HPDE6-E6E7 (cell line): Measurements from ENCODE around the gene FCN1.

Source experiments
- DNase-seq: peaks from one replicate; pipeline ENCODE4 v3.0.0; 2011; ENCODE audit warnings: missing footprints; ENCODE audit errors: extremely low spot score

Gene FCN1

DNA sequence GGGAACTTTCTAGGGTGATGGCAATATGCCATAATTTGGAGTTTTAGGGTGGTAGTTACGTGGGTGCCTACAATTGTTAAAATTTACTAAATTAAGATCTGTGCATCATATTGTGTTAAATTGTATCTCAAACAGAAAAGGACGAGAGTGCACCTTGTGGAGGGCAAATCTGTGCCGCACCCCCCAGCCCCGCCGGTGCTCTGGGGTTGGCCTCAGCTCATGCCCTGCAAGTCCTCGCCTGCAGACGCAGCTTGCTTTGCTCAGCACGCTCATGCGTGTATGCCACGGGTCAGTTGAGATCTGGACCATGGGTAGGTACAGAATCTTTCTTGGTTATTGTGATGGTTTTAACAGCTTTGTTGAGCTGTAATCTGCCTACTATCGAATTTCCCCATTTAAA is 33.7 kb upstream of the FCN1 start:
- no peak for DNase-seq

- DNase-seq = no peak
These were observed 32.9 kb upstream of the FCN1 start for GRCh38 chr9:134950386-134951210.

DNA sequence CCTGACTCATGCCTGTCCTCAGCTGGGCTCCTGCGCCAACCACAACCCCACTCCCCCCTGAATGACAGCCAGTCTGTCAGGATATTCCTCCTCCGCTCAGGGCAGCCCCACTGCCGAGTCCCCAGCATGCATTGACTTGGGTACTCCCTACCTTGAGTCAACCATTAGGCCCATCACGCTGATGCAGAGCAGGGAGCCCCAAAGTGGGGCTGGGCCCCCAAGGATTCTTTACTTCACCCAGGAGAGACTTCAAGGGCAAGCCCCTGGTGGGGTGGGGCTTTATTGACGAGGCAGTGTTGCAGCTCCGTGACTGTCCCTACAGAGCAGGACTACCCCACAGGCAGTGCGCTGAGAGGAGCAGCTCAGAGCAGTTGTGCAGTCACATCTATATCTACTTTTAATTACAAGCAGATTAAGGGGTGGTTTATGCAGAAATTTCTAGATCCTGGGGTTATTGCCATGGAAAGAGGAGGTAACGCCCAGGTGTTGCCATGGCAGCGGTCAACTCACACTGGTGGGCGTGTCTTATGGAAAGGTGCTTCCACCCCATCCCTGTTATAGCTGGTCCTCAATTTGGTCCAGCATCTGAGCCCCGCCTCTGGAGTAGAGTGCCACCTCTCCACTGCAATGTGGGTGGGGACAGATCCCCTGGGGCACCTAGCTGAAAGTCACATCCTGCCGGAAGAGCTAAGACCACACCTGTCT is 32.1 kb upstream of the FCN1 start:
- DNase-seq = no peak

DNA sequence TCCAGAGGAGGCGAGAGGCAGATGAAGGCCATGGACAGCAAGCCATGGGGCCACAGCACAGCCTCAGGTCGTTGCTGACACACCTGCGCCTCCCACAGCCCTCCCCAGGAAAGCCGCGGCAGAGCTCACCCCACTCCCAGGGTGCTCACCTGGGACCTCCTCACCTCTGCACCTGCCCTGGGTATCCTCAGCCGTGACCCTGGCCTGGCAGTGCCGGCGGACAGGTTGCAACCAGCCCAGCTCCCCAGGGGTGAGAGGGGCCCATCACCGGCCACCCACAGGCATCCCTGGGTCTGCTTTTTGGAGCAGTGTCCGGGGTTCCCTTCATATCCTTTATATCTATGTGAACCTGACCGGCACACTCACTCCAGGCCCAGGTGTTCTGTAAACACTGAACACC is 30.4 kb upstream of the FCN1 start:
- no peak for DNase-seq

DNA sequence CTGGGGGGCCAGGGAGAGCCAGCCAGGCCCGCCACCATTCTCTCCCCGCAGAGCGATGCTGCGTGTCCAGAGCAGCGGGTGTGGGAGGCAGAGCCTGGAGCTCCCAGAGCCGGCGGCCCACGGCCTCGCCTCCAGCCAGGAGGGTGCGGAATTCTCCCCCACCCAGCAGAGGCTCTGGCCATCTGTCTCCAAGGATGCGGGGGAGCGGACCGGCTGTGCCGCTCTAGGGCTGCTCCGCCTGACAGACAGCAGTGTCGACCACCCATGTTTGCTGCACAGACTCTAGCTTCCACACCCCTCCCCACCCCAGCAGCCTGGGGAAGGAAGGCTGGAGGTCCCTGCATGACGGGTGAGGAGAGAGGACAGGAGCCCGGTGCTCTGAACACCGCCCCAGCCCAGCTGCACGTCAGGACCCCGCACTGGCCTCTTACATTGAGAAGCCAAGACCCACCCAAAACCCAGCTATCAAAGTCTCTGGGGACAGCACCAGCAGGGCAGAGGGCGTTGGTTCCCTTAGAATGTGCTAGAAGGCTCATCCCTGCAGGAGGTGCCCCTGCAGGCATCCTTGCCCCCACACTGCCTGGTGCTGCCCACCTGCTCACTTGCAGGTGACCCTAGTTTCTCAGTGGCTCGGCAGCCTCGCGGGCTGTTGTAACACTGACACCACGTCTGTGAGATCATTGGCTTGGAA is 29.7 kb upstream of the FCN1 start:
- no peak for DNase-seq

- DNase-seq = no peak
These were observed 29.0 kb upstream of the FCN1 start for GRCh38 chr9:134946663-134947062.

DNA sequence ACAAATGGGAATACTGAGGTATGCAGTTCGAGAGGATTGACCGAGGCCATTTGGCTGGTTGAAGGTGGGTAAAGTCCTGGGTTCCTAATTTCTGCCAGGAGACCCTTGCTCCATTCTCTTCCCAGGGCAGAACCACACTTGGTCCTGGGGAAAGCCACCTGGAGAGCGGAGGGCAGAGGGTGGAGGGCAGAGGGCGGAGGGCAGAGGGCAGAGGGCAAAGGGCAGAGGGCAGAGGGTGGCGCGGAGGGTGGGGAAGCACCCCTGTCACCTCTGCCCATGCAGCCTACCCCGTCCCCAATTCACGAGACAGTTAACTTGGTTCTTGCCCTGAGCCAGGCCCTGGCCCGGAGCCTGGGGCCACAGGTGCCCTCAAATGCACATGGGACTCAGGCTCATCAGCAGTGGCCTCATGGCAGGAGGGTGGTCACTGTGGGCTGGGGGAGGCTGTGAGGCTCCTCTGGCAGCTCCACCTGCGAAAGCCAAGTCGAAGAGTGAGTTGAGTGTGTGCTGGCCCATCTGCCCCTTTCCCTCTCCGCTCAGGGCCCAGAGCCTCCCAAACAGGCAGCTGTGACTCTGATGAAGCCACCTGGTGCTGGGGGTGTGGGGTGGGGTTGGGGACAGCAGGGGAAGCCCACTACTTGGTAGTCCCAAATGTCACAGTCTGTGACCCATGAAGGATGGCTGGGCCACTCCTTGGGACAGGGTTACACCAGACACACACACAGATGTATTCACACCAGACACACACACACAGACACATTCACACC is 28.0 kb upstream of the FCN1 start:
- no peak for DNase-seq

GRCh38 chr9:134944916-134945315 is 27.2 kb upstream of the FCN1 start:
- DNase-seq = no peak

GRCh38 chr9:134944351-134944802 is 26.7 kb upstream of the FCN1 start:
- DNase-seq = no peak

GRCh38 chr9:134943836-134944235 is 26.1 kb upstream of the FCN1 start:
- no peak for DNase-seq

DNA sequence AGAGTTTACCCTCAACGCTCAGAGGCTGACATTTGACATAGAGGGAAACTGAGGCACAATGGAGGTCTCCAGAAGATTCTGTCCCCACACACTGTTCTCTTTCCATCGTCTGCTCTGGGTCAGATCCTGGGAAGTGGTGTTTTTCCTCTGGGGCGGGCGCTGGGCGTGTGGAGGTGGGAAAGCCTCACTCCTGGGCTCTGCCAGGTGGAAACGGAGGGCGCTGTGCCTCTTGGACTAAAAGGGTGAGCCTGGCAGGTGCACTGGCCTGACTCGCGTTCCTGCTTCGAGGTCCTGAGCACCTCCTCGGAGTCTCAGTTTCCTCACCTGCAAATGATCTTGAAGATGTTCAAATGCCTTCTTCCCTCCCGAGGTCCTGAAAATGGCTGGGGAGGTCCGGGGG is 25.7 kb upstream of the FCN1 start:
- no peak for DNase-seq

DNA sequence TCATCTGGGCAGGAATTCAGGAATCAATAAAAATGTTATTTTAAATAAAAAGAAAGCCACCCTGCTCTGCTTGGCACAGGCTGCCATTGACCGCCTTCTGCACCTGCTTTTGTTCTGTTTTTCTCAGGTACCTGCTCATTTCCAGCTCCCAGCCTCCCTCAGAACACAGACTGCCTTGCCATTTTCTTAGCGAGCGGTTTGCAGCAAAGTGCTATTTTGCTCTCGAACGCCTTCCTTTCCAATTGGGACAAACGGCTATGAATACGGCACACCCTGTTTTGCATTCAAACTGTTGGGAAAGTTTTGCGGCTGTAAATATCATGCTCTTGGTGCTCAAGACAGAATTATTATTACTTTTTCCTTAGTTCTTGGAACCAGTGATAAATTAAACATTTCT is 25.1 kb upstream of the FCN1 start:
- DNase-seq = no peak

GRCh38 chr9:134942011-134942787 is 24.5 kb upstream of the FCN1 start:
- no peak for DNase-seq

- DNase-seq = no peak
These were observed 22.8 kb upstream of the FCN1 start for GRCh38 chr9:134940236-134941208.

DNA sequence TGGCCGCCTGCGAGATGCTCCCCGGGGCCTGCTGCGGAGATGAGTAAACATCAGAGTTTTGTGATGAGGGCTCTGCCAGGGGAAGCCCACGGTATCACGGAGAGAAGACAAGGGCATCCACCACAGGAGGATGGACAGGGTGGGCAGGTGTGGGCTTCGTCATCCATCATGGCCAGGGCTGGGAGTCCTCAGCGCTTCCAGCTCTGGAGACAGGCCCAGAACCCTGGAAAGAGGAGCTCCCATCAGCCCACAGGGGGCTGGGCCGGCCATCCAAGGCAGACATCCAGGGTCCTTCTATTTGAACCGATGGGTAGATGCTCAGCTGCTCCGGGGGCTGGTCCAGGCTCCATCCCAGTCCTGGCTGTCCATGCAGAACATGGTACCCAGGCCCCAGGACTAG is 22.1 kb upstream of the FCN1 start:
- no peak for DNase-seq

DNA sequence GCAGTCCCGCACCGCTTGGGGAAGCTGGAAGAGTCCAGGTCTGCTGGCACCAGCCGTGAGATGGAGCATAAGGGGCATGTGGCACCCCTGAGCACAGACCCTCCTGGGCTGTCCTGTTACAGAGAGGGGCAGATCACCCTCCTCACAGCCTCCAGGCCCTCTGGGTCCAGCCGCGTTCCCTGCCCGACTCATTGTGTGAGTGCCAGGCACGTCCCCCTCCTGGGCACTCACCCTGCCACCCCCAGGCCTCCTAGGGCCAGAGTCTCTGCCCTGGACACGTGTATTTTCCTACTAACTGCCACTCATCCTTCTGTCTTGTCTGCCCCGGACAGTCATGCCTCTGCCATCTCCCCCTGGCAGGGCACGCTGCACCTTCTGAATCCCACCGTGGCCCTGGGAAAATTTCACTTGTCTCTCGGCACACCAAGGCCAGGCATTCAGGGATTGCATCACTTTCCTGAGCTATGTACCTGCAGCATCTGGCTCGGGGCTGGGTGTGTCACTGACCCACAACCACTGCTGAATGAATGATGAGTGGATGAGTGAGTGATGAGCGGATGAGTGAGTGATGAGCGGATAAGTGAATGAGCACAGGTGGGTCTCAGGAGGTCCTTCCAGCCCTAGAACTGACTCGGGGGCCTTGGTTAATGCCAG is 21.5 kb upstream of the FCN1 start:
- DNase-seq = no peak

GRCh38 chr9:134938346-134939079 is 20.8 kb upstream of the FCN1 start:
- no peak for DNase-seq

DNA sequence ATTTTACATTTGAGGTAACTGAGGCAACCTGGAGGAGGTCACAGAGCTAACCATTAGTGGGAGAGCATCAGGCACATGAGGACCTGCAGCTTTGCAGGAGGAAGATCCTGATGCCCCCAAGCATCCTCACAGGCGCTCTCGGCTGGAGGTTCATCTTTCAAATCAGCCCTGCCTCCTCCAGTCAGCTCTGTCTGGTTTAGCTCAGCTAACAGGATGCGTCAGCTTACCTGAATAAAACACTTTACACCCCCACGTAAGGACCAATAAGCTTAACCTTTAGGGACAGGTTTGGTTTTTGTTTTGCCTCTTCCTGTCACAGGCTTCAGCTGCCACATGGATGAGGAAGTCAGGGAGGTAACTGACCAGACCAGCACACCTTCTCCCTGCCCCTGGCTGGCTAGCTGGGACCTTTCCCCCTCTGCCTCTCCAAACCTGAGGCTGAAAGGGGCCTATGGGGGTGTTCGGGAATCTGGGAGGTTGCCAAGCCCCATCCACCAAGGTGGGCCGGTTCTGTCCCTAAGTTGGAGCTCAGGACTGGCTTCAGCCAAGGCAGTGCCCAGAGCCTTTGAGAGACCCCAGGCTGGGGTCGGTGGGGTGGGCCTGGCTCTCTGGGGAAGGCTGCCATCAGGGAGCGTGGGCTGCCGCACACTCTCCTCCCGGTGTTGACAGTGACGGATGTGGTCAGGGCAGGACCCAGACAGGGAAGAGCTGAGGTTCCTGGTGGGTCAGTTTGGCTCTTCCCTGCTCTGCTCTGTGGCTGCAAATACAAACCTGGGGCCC is 20.0 kb upstream of the FCN1 start:
- DNase-seq = no peak
